Activated naive CD8-positive, alpha-beta T cell treated with anti-CD3 and anti-CD28 coated beads for 36 hours (primary cell): ENCODE measurements around the gene PRCC. TPM values are rescaled to one million over a fixed set of nuclear protein-coding genes. Genes with fewer than 3 reads are reported as not detected.

Experiments used
- DNase-seq: peaks from one replicate; pipeline ENCODE4 v3.0.0; 2021
- H3K27ac Mint-ChIP-seq: one replicate; pipeline ENCODE4 v1.8.0; 2022; ENCODE audit warnings: mild to moderate bottlenecking, moderate library complexity, mixed read lengths
- H3K27me3 Mint-ChIP-seq: one replicate; pipeline ENCODE4 v1.8.0; 2022; ENCODE audit warnings: mild to moderate bottlenecking, mixed read lengths
- H3K36me3 Mint-ChIP-seq: one replicate; pipeline ENCODE4 v1.8.0; 2021; ENCODE audit warnings: mild to moderate bottlenecking, mixed read lengths
- H3K4me1 Mint-ChIP-seq: one replicate; pipeline ENCODE4 v1.8.0; 2021; ENCODE audit warnings: mixed read lengths
- H3K4me3 Mint-ChIP-seq: one replicate; pipeline ENCODE4 v1.8.0; 2022; ENCODE audit warnings: mild to moderate bottlenecking, moderate library complexity, mixed read lengths
- H3K9me3 Mint-ChIP-seq: one replicate; pipeline ENCODE4 v1.8.0; 2022; ENCODE audit warnings: mixed read lengths
- total RNA-seq, 2 experiments: library from RNA; stranded (reverse); gene quantifications; one replicate each; pipeline ENCODE4 v1.2.3, GENCODE V29; 2021

The PRCC gene
- total RNA-seq, 2 experiments from 2014 or later: 91.8 to 96.0 TPM

DNA sequence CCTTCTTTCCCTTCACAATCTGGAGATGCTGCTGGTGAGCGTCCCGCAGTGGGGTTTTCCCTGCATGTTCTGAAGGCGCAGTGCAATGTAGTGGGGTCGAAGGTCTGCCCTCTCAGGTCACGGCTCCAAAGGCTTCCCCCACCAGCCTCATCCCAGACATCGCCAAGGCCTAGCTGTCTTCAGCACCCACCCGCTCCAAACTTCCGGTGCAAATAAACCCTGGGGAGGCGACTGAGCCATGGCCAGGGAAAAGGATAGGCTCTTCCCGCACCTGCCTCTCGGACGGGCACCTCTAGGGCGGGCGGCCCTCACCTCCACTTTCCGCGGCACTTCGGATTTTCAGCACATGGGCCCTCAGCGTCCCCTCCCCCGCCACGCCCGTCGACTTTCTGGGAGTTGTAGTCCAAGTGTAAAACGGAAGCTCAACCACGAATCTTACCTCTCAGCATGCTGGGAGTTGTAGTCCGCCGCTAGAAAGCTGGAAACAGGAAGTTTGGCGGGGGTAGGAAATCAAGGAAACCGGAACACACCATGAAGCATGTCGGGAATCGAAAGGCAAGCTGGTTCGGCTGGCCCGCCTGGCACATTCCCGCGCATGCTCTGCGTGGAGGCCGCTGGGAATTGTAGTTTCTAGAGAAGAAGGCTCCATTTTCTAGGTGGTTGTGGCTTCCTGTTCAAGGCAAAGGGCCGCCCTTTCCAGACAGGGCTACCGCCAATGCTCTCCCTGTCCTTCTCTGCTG, 26.4 kb upstream of the PRCC start, which contains the start of gene MRPL24:
Gene MRPL24, minus strand, starts transcription at position 348 of the 740 bp plus-strand sequence. CDS start 2,384 bp downstream, outside the sequence.
- DNase-seq: peak; percentile 94
- Mint-ChIP-seq H3K9me3 (no peaks in the 10 kb centered on the region), H3K36me3 (peaks cover 52% of the 10 kb centered on the region), H3K27ac (peak within 1 kb of the TSS; percentile 95), H3K27me3 (no peaks in the 10 kb centered on the region), H3K4me1 (peaks cover 37% of the 10 kb centered on the region), H3K4me3 (peak within 1 kb of the TSS; percentile 92)

DNA sequence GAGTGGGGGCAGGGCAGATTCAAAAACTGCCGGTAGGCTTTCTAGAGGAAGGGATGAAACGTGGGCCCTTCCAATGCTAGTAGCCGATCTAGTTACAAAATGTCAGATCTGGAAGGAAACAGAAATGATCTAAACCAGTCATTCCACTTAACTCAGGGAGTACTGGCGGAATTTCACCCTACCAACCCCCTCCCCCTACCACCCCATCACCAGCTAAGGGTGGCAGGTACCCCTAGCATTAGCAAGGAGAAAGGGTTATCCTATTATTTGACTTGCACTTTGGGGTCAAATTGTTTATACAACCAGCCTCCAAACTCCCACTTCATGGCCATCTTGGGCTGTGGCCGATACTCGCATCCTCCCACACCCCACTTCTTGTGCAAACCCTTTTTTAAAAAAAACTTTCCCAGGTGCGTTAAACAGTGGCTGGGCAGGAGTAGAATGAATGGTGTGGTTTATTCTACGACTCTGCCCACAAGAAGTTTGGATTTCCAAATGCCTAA, 25.8 kb upstream of the PRCC start:
- H3K9me3 Mint-ChIP-seq: no peaks in the 10 kb centered on the region
- peaks cover 43% of the 10 kb centered on the region for H3K4me1 Mint-ChIP-seq
- no peak for DNase-seq
- no peaks in the 10 kb centered on the region for H3K27me3 Mint-ChIP-seq
- H3K4me3 Mint-ChIP-seq: peak overlapping the region; percentile 92
- peak overlapping the region; percentile 95 for H3K27ac Mint-ChIP-seq
- H3K36me3 Mint-ChIP-seq: peaks cover 55% of the 10 kb centered on the region

DNA sequence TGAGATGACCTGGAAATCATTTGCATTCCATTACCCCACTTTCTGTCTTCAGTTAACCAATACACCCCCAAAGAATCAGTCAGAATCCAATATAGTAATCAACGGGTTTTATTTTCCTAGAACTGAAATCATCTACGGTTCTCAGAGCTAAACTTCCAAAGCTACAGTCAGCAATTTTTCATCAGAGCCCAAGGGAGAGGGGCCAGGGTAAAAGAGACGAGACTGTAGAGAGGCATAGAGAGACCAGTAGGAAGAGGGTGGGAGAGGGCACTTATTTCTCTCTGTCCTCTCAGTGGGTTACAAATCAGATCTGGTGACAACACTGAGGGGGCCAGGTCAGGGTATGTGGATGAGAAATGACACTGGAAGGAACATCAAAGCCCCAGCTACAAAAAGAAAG, 25.3 kb upstream of the PRCC start:
- Mint-ChIP-seq H3K4me3 (peak overlapping the region; percentile 92), H3K9me3 (no peaks in the 10 kb centered on the region), H3K36me3 (peaks cover 55% of the 10 kb centered on the region), H3K4me1 (peaks cover 47% of the 10 kb centered on the region), H3K27me3 (no peaks in the 10 kb centered on the region), H3K27ac (peak overlapping the region; percentile 95)
- DNase-seq: no peak

DNA sequence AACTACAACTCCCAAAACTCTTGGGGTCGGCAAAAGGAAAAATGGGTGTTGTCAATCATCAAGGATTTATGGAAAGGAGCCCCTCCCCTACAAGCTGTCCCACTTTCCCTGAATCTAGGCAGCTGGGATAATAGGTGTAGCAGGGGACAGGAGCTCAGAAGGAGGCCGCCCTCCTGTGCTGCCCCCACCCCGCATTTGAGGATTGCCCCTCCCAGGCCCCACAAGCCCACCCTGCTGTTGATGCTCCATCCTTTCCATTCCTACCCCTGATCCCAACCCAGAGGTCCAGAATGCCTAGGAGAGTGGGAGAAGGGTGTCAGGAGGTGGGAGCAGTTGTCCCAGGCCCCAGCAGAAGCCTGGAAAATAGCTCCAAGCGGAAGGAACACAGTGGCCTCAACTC, 24.5 kb upstream of the PRCC start:
- no peaks in the 10 kb centered on the region for H3K27me3 Mint-ChIP-seq
- H3K9me3 Mint-ChIP-seq: no peaks in the 10 kb centered on the region
- peaks cover 60% of the 10 kb centered on the region for H3K36me3 Mint-ChIP-seq
- DNase-seq: no peak
- H3K4me1 Mint-ChIP-seq: peaks cover 54% of the 10 kb centered on the region
- peak overlapping the region; percentile 95 for H3K27ac Mint-ChIP-seq
- H3K4me3 Mint-ChIP-seq: no peak overlapping the region

DNA sequence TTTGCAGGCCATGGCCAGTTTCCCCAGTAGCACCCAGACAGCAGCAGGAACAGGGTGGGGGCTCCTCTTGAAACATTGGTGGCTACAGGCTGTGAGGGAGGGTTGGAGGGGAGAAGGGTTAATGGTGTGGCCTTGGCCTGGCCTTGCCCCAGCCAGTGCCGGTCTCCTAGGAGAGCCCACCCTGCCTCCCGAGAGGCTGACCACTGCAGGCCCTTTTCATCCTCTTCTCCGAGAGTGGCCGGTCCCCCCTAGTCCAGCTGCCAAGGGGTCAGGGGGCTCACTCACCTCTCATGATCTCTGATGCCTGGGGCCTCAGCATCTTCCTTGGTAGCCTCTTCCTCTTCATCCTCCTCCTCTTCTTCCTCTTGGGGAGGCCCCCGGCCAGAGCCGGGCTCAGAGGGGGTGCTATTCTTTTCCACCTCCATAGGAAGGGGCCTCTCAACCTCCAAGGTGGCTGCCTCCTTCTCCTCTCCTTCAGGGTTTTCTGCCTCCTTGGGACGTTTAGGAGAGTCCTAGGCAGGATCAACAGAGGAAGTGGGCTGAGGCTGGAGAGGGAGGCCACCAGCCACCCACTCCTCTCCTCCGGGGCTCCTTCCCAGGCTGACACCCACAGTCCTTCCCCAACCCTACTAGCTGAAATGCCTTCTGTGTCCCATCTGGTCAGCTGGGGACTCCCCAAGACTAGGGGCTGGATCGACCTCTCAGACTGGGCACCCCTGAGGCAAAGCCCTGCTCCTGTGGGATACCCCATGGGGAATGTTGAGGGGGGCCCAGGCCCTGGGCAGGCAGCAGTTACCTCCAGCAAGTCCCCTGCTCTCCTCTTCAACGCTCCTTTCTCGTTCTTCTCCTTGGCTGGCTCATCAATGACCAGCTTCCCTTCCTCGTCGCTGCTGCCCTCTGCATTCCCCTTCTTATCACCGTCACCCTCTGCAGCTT, 23.7 kb upstream of the PRCC start:
- H3K9me3 Mint-ChIP-seq: no peaks in the 10 kb centered on the region
- DNase-seq: no peak
- H3K27ac Mint-ChIP-seq: peak overlapping the region; percentile 54
- H3K27me3 Mint-ChIP-seq: no peaks in the 10 kb centered on the region
- peaks cover 60% of the 10 kb centered on the region for H3K36me3 Mint-ChIP-seq
- peaks cover 62% of the 10 kb centered on the region for H3K4me1 Mint-ChIP-seq
- no peak overlapping the region for H3K4me3 Mint-ChIP-seq

DNA sequence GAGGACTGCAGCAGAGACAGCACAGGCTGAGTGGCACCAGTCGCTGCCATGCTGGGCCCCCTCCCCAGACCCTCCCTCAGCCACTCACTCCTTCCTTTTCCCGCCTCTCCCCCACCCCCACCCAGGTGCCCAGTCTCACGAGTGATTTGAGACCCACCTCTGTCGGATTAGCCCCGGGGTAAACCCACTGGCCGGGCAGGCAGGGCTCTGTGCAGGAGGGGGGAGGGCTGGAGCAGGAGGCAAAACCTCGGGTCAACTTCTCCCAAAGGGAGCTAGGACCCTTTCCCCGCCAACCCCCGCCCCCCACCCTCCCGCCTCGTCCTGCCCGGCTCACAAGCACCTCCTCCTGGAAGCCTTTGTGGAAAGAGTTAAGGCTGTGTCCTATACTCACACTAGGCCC, 23.0 kb upstream of the PRCC start:
- Mint-ChIP-seq H3K36me3 (peaks cover 64% of the 10 kb centered on the region), H3K27me3 (no peaks in the 10 kb centered on the region), H3K9me3 (no peaks in the 10 kb centered on the region), H3K27ac (peak overlapping the region; percentile 60), H3K4me3 (no peak overlapping the region), H3K4me1 (peaks cover 64% of the 10 kb centered on the region)
- DNase-seq: no peak

DNA sequence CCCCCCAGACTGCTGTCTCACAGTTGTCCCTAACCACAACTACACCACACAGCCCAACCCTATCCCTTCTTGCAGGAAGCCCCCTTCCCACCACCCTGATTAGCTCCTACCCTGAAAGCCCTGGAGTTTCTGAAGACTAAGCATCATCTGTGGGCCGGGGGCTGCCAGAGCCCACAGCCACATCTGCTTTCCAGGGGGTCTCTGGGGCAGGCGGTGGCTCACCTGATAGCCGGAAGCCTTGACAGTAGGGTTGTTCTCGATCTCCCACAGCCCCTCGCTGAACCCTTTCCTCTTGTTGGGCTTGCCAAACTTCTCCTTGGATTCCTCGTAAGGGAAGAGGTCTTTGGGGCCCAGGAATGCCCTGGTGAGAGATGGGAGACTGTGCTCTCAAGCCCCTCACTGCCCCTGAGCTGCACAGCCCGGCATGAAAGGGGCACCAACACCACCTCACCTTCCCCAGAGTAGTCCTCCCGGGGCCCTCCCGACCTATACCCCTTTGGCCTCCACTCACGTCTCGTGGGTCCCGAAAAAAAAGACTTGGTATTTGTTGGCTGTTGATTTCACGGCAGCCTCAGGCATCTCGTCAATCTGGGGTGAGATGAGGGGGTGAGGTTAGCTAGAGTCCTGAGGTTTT, 22.4 kb upstream of the PRCC start:
- Mint-ChIP-seq H3K4me1 (peaks cover 64% of the 10 kb centered on the region), H3K27ac (peak overlapping the region; percentile 60), H3K27me3 (no peaks in the 10 kb centered on the region), H3K4me3 (no peak overlapping the region), H3K36me3 (peaks cover 70% of the 10 kb centered on the region), H3K9me3 (no peaks in the 10 kb centered on the region)
- no peak for DNase-seq

DNA sequence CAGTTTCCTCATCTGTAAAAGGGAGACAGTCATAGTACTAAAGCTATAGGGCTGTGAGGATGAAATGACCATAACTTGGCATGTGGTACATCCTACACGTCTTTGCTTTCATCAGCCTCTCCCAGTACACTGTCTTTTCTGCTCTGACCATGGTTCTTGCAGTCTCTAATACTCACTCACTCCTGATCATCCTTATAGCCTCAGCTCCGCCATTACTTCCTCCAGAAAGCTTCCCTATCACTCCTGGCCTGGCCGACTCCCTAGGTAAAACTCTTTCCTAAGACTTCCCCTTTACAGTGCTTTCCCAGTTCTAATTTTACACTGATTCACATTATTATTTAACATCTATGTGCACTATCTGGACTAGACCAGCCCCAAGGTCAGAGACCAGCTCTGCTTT, 21.5 kb upstream of the PRCC start:
- no peaks in the 10 kb centered on the region for H3K27me3 Mint-ChIP-seq
- H3K9me3 Mint-ChIP-seq: no peaks in the 10 kb centered on the region
- H3K36me3 Mint-ChIP-seq: peaks cover 69% of the 10 kb centered on the region
- H3K27ac Mint-ChIP-seq: peak overlapping the region; percentile 93
- DNase-seq: no peak
- peaks cover 65% of the 10 kb centered on the region for H3K4me1 Mint-ChIP-seq
- no peak overlapping the region for H3K4me3 Mint-ChIP-seq

DNA sequence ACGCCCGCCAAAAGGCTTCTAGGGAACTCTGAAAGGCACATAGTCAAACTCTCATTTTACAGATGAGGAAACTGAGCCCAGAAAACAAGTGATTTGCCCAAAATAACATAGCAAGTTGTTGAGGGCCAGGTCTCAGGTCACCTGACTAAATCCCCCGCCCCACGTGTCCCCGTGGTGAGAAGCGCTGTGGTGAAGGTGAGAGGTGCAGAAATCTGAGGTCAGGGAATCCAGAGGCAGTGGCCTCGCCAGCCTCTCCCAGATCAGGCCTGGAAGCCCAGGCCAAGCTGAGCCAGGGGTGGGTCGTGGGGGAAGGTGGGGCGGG, 21.0 kb upstream of the PRCC start:
- H3K9me3 Mint-ChIP-seq: no peaks in the 10 kb centered on the region
- H3K4me1 Mint-ChIP-seq: peaks cover 63% of the 10 kb centered on the region
- H3K27ac Mint-ChIP-seq: peak overlapping the region; percentile 93
- H3K4me3 Mint-ChIP-seq: peak overlapping the region; percentile 43
- H3K36me3 Mint-ChIP-seq: peaks cover 66% of the 10 kb centered on the region
- DNase-seq: no peak
- no peaks in the 10 kb centered on the region for H3K27me3 Mint-ChIP-seq

DNA sequence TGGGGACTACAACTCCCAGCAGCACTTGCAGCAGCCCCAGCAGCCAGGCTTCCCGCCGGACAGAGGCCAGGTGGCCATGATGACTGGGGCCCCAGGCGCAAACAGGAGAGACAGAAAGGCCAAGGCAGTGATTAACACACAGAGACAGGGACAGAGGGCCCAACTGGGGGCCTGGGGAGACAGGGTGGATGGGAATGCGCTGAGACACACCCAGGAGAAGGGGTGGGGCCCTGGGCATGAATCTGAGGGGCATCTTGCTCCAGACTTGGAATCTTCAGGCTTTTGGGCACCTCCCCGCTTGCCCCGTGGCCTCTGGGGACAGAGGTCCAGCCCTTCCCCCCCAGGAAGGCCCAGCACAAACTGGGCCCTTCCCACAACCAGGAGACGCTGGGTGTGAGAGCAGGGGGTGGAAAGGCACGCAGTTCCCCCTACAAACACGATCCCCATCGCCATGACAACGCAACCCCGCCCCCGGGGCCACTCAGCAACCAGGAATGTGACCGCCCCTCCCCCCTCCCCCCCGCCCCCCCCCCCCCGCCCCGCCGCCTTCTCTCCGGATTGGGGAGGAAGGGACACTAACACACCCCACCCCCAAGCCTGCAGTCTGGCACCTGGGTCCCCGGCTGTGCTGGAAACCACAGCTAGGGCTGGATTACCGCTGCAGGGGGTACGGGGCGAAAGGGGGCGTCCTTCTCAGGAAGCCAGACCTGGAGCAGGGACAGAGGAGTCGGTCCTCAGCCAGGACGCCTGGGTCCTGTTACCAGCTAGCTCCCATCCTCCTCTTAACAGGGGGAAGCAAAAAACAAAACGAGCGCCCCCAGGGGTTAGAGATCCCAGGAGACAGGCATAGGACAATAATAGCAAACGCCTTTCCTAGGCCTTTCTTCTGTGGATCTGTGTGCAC, 20.4 kb upstream of the PRCC start:
- H3K27me3 Mint-ChIP-seq: no peaks in the 10 kb centered on the region
- H3K27ac Mint-ChIP-seq: peak overlapping the region; percentile 99
- peaks cover 58% of the 10 kb centered on the region for H3K4me1 Mint-ChIP-seq
- no peaks in the 10 kb centered on the region for H3K9me3 Mint-ChIP-seq
- H3K36me3 Mint-ChIP-seq: peaks cover 61% of the 10 kb centered on the region
- peak overlapping the region; percentile 99 for H3K4me3 Mint-ChIP-seq
- peak; percentile 70 for DNase-seq

DNA sequence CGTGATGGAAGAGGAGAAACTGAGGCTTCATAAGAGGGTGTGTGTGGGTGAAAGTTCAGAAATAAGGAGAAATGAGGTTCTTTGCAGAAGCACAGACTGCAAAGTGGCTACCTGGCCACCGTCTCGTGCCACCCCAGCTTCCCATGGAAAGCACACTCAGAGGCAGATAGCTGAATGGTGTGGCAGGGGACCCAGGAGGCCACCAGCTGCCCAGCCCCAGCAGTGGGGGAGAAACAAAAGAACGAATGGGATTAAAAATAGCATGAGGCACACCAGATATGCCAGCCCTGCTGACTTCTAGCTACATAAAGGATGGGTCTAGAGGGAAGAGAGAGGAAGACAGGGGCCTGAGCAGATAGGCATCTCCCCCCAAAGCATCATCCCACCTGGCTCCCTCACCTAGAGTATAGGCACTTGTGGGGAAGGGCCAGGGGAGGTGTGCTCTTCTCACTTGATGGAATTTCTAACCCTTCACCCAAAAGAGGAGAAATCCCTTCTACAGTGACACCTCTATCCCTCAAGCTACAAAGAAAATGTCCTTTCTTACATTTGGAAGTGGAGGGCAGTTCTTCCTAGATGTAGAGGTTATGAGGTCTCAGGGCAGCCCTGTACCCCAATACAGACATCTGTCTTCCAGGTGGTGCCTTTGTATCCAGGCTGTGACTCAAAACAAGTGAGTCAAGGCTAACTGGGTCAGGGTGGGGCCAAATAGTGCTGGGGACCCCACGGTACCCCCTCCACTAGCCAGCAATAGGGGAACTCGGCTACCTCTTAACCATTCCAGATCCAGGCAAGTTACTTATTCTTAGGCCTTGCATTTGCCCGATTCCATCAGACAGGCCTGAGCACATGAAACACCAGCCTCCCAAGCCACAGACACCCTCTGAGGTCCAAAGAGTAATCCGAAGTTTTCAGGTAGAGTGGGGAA, 19.3 kb upstream of the PRCC start:
- Mint-ChIP-seq H3K27ac (peak overlapping the region; percentile 99), H3K36me3 (peaks cover 58% of the 10 kb centered on the region)
- no peak for DNase-seq

DNA sequence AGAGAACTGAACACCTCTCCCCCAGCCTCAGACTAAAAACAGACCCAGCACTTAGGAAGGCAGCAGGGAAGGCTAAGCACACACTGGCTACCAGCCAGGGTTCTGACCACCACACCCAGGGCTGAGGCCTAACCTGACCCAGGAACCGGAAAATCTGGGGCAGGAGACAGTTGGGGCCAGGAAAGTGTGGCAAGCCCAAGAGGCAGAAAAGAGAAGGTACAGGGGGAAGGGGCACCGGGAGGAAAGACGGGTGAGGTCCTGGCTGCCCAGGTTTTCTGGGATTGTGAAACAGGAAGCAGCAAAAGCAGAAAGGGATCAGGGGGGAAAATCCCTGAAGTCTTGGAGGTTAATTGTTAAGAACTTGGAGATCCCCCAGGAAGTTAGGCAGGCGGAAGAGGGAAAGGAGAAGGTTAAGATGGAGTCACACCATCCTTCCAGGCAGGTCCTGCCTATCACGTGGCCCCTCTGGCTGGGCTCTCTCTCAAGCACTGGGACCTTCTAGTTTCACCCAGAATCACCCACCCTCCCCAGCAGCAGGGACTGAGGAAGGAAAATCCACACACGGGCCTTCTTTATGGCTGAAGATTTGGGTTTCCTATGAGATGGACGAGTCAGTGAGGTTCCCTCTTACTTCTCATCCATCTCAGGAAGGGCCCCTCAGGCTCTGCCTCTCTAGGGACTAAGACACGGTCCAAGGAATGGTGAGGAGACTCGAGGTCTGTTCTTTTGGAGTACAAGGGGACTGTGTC, 18.5 kb upstream of the PRCC start:
- H3K27ac Mint-ChIP-seq: peak overlapping the region; percentile 99
- H3K9me3 Mint-ChIP-seq: no peaks in the 10 kb centered on the region
- H3K4me1 Mint-ChIP-seq: peaks cover 56% of the 10 kb centered on the region
- peak overlapping the region; percentile 99 for H3K4me3 Mint-ChIP-seq
- H3K27me3 Mint-ChIP-seq: no peaks in the 10 kb centered on the region
- H3K36me3 Mint-ChIP-seq: peaks cover 51% of the 10 kb centered on the region
- DNase-seq: no peak

More for the DNA sequence above, 19.3 kb upstream of the PRCC start:
- Mint-ChIP-seq H3K4me1 (peaks cover 54% of the 10 kb centered on the region), H3K27me3 (no peaks in the 10 kb centered on the region), H3K9me3 (no peaks in the 10 kb centered on the region), H3K4me3 (peak overlapping the region; percentile 99)
